ENCODE results near the gene TSPAN9. TPM values are rescaled to one million over a fixed set of nuclear protein-coding genes. Genes with fewer than 3 reads are reported as not detected.

The TSPAN9 gene
- total RNA-seq, 3 donors from 2014 or later = 0.68 to 1.4 (median 0.95) TPM

DNA sequence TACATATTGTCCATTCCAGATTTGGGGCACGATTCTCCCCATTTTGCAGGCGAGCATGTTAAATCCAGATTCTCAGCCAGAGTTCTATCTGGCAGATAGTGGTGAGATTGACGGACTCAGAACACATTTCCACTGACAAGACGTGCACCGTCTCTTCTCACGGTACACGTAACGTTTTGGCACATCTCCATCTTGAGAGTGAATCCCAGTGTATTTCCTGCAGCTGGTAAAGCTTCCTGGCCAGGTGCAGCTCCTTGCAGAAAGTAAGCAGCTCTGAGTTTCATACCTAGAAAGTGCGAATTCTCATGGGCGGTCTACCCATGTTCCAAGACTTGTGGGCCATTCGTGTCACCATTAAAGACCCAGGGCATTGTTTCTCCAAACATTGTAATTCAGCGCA, 102.6 kb downstream of the TSPAN9 start:
- Mint-ChIP-seq H3K9me3 (no peaks in the 10 kb centered on the region), H3K4me3 (no peak overlapping the region), H3K36me3 (ENCODE audit: insufficient read depth) (no peaks in the 10 kb centered on the region), H3K27me3 (ENCODE audit: low read depth) (peaks cover 10% of the 10 kb centered on the region), H3K4me1 (ENCODE audit: low read depth) (no peaks in the 10 kb centered on the region)
- ATAC-seq (no peak), DNase-seq (no peak)

DNA sequence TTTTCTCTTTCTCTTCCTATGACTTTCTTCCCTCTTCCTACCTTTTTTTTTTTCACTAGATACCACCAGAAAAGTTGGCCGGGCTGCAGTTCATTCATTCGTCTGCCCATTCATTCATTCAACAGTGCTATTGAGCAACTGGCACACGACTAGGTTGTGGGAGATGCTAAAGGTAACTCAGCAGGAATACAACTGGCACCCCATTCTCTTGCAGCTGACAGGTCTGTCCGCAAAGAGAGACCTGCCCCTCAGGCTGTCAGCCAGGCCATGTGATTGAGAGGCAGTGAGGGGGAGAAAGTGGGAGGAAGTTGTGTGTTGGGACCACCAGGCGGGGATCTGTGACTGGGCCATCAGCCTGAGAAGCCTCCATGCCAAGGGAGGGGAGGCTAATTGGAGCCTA, 105.2 kb downstream of the TSPAN9 start:
- H3K4me1 Mint-ChIP-seq (ENCODE audit: low read depth) = no peaks in the 10 kb centered on the region
- peaks cover 10% of the 10 kb centered on the region for H3K27me3 Mint-ChIP-seq (ENCODE audit: low read depth)
- DNase-seq (no peak), ATAC-seq (no peak)
- no peak overlapping the region for H3K4me3 Mint-ChIP-seq
- no peaks in the 10 kb centered on the region for H3K36me3 Mint-ChIP-seq (ENCODE audit: insufficient read depth)
- no peaks in the 10 kb centered on the region for H3K9me3 Mint-ChIP-seq

DNA sequence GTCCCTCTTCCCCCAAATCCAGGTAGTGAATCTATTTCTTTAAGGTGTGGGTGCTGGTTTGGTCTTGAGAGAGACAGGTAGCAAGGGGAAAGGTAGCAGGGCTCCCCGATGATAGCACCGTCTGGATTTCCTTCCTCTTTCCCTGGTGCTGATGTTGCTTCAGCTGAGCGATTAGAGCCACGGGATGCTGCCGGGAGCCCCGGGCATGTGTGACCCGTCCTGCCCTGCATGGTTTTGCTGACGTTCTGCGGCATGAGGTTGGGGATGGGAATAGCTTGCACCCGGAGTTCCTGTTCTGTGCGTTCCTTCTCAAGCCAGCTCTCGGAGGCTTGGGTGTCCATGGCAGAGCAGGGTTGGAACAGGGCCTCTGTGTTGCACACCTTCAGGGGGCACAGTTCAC, 107.3 kb downstream of the TSPAN9 start:
- H3K9me3 Mint-ChIP-seq = no peaks in the 10 kb centered on the region
- DNase-seq = no peak
- ATAC-seq = no peak

DNA sequence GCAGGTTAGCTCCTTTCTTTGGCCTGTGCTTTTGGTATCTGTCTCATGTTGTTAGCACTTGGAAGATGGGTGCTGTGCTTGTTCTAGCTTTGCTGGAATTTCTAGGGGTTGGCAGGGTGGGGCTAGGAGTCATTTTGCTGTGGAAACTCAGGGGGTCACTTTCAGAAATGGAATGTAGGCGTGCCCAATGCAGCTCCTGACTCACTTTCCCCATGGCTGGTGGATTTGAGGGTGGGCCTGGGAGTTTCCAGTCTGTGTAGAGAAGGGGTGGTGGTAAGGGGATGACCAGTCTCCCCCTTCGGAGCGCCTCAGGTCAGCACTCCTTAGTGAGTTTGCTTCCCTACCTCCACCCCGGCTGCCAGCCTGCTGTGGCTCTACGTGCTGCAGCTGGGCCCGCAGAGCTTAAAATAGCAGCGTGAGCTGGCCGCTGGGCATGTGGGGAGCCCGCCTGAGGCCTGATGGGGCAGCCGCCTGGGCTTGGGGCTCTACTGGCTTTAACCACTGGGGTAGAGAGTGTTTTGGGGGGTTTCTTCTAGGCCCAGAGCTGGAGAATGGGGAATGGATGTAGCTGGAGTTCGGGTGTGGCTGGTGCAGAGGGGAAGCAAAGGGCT, 108.2 kb downstream of the TSPAN9 start:
- Mint-ChIP-seq H3K36me3 (ENCODE audit: insufficient read depth) (no peaks in the 10 kb centered on the region), H3K4me1 (ENCODE audit: low read depth) (no peaks in the 10 kb centered on the region), H3K27me3 (ENCODE audit: low read depth) (peaks cover 6% of the 10 kb centered on the region), H3K9me3 (no peaks in the 10 kb centered on the region), H3K4me3 (no peak overlapping the region)
- DNase-seq (no peak), ATAC-seq (no peak)

More for the DNA sequence above, 107.3 kb downstream of the TSPAN9 start:
- H3K4me3 Mint-ChIP-seq = no peak overlapping the region
- peaks cover 4% of the 10 kb centered on the region for H3K27me3 Mint-ChIP-seq (ENCODE audit: low read depth)
- H3K4me1 Mint-ChIP-seq (ENCODE audit: low read depth) = no peaks in the 10 kb centered on the region
- H3K36me3 Mint-ChIP-seq (ENCODE audit: insufficient read depth) = no peaks in the 10 kb centered on the region

DNA sequence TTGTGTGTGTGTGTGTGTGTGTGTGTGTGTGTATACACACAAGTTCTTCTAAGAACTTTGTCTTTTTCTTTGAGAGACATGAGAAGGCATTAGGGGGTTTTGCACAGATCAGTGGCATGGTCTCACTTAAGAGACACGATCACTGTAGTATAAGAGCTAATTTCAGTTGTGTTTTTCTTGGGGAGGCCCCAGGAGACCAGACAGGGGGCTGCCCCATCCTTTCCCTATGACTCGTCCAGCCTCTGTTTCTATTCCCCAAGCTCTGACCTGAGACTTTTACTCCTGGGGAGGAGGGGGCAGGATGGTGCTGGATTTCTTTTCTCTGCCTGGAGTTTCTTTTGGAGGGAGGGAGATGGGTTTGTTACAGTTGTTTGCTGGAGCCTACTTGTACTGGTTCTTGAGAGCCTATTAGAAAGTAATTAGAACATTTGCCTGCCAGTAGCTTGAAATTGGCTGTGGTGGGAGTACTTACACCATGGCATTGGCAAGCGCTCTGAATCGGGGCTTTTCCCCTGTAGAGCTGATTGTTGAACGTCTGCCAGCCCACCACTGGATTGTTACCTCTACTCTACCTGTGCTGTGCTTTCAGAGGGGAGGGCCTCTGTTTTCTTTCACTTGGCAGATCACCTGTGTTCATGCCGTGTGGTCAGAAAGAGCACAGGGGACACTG, 109.5 kb downstream of the TSPAN9 start:
- Mint-ChIP-seq H3K4me3 (no peak overlapping the region), H3K27me3 (ENCODE audit: low read depth) (peaks cover 6% of the 10 kb centered on the region), H3K36me3 (ENCODE audit: insufficient read depth) (no peaks in the 10 kb centered on the region), H3K9me3 (no peaks in the 10 kb centered on the region), H3K4me1 (ENCODE audit: low read depth) (no peaks in the 10 kb centered on the region)
- DNase-seq = no peak
- no peak for ATAC-seq

DNA sequence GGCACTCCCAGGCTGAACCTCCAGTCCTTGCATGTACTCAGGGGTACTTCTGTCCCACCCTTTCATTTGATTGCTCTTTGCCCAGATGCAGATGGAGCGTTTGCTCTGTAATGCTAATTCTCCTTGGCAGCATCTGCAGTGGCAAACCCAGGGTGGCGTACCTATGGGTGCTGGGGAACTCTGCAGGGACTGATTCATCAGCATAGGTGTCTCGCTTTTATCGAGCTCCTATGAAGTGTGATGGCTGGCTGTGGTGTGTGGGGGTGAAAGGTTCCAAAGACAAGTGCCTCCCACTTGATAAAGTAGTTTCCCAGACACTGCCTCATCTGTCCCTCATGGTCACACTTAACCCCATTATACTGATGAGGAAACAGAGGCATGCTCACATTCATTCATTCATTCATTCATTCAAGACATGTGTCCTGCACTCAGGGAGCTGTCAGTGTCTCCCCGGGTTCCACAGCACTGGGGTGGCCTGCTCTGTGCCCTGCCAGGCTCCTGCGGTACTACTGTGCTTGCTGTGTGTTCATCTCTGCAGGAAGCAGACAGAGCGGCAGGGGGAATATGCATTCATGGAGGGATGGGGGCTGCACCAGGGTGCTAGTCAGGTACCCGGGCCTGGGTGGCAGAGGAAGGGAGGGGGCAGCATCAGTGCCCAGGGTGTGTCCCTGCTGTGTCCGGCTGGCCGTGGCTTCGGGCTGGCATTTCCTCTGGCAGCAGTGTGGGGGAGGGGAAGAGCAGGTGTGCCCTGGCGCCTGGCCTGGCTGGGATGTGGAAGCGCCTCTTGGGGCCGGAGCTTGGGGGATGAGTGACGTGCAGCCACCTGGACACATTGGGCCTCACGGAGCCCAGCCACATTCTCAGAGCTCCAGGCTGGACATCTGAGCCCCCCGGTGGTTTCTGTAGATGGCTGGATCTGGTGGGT, 110.9 kb downstream of the TSPAN9 start:
- peaks cover 4% of the 10 kb centered on the region for H3K27me3 Mint-ChIP-seq (ENCODE audit: low read depth)

DNA sequence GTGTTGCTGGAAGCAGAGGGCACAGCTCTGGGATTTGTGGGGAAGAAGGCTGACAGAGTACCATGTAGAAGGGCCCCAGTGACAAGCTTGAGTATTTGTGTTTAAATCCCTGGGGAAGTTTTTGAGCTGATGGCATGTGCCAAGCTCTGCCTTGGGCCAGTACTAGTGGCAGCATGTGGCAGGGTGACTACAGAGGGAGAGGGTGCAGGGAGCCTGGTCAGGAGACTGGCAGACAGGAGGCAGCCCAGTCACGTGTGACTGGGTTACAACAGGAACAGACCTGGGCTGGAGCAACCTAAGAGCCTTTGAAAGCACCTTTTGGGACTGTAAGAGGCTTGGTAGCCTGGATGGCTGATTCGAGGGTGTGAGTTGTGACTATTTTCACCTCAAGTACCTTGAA, 112.1 kb downstream of the TSPAN9 start:
- DNase-seq (no peak), ATAC-seq (no peak)
- Mint-ChIP-seq H3K9me3 (no peaks in the 10 kb centered on the region), H3K27me3 (ENCODE audit: low read depth) (peaks cover 4% of the 10 kb centered on the region), H3K4me1 (ENCODE audit: low read depth) (no peaks in the 10 kb centered on the region), H3K36me3 (ENCODE audit: insufficient read depth) (no peaks in the 10 kb centered on the region), H3K4me3 (no peak overlapping the region)

More for the DNA sequence above, 110.9 kb downstream of the TSPAN9 start:
- Mint-ChIP-seq H3K9me3 (no peaks in the 10 kb centered on the region), H3K36me3 (ENCODE audit: insufficient read depth) (no peaks in the 10 kb centered on the region), H3K4me3 (no peak overlapping the region), H3K4me1 (ENCODE audit: low read depth) (no peaks in the 10 kb centered on the region)
- no peak for DNase-seq
- no peak for ATAC-seq

DNA sequence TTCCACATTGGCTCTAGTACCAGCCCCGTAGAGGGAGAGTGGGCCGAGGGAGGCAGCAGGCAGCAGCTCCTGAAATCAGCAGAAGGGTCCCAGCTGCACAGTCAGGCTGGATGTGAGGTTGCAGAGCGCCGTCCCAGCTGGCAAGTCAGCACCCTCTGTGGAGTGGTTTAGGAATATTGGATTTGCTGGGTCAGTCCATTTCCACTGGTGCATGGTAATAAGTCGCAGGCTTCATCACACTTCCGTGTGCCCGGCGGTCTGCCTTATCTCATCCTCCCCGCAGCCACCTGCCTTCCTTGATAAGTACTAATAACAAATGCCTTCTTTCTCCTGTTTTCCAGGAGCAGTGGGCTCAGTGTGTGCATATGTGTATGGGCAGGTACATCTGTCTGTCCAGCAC, 112.9 kb downstream of the TSPAN9 start:
- ATAC-seq (no peak), DNase-seq (no peak)
- H3K4me3 Mint-ChIP-seq = no peak overlapping the region
- no peaks in the 10 kb centered on the region for H3K9me3 Mint-ChIP-seq
- H3K4me1 Mint-ChIP-seq (ENCODE audit: low read depth) = no peaks in the 10 kb centered on the region
- H3K36me3 Mint-ChIP-seq (ENCODE audit: insufficient read depth) = no peaks in the 10 kb centered on the region
- H3K27me3 Mint-ChIP-seq (ENCODE audit: low read depth) = peaks cover 4% of the 10 kb centered on the region

DNA sequence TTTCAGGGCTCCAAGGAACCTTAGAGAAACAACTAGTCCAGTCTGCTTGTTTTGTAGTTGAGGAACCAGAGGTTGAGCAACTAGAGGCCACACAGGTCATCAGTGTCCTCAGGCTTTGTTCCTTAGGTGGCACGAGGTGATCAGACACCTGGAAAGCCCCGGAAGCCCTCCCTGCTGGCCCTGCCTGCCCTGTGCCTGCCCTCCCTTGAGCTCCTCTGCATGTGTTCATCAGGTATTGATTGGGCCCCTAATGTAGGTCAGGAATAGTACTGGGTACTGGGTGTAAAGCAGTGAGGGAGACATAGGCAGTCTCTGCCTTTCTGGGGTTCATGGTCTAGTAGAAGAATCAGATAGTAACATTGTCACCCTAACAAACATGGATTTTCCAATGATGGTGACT, 114.3 kb downstream of the TSPAN9 start:
- Mint-ChIP-seq H3K27me3 (ENCODE audit: low read depth) (peaks cover 11% of the 10 kb centered on the region), H3K4me3 (no peak overlapping the region), H3K9me3 (no peaks in the 10 kb centered on the region), H3K36me3 (ENCODE audit: insufficient read depth) (no peaks in the 10 kb centered on the region), H3K4me1 (ENCODE audit: low read depth) (no peaks in the 10 kb centered on the region)
- no peak for ATAC-seq
- DNase-seq = no peak

DNA sequence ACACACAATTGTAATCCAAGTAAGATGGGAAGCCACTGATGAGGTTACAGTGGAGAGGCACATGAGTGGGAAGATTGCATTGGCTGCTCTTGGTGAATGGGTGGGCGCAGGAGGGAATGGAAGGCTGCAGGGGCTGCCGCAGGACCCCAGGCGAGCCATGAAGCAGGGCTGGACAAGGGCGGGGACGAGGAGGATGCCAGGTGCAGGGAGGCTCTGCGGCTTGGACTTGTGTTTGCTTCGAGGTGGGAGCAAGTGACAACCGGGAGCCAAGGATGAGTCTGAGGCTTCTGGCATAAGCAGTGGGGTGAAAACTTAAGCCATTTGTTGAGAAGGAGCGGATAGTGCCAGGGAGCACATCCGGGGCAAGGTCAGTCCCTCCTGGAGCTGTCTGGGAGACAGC, 115.0 kb downstream of the TSPAN9 start:
- Mint-ChIP-seq H3K4me3 (no peak overlapping the region), H3K4me1 (ENCODE audit: low read depth) (no peaks in the 10 kb centered on the region), H3K27me3 (ENCODE audit: low read depth) (peaks cover 19% of the 10 kb centered on the region), H3K9me3 (no peaks in the 10 kb centered on the region), H3K36me3 (ENCODE audit: insufficient read depth) (no peaks in the 10 kb centered on the region)
- DNase-seq (no peak), ATAC-seq (no peak)

DNA sequence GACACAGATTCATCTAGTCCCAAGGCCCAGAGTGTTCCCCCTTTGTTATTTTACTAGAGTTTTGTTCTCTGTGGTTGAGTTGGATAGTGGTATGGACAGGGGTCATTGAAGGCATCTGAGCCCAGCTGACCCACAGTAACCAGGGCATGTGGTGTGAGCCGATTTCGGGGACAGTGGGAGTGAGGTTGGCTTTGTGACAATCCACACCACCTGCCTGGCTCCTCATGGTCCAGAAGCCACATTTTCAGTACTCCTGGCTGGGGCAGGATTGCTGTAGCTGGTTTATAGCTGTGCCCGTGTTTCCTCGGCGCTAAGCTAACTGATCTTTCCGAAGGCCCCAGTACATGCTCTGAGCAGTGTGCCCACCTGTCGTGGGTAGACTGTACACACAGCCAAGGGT, 116.0 kb downstream of the TSPAN9 start:
- no peak overlapping the region for H3K4me3 Mint-ChIP-seq
- H3K9me3 Mint-ChIP-seq = no peaks in the 10 kb centered on the region
- no peaks in the 10 kb centered on the region for H3K4me1 Mint-ChIP-seq (ENCODE audit: low read depth)
- no peaks in the 10 kb centered on the region for H3K36me3 Mint-ChIP-seq (ENCODE audit: insufficient read depth)
- DNase-seq (no peak), ATAC-seq (no peak)
- peaks cover 22% of the 10 kb centered on the region for H3K27me3 Mint-ChIP-seq (ENCODE audit: low read depth)

DNA sequence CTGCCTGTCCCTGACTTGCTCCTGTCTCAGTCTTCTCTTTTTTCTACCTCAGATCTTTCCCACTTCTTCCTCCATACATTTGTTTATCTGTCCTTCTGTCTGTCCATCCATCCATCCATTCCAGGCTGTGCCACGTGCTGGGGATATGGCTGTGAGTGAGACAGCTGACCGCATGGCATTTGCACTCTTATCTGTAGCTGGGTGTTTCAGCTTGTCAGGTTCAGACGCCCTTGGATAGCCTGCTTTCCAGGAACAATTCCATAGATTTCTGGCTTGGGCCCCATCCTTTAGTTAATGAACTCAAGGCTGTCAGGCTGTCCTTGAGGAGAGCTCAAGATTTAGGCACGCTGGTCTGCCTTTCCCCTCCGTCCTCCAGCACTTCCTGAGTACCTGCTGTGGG, 116.6 kb downstream of the TSPAN9 start:
- H3K27me3 Mint-ChIP-seq (ENCODE audit: low read depth) = peaks cover 20% of the 10 kb centered on the region
- DNase-seq (no peak), ATAC-seq (no peak)
- H3K9me3 Mint-ChIP-seq = no peaks in the 10 kb centered on the region
- no peak overlapping the region for H3K4me3 Mint-ChIP-seq
- H3K4me1 Mint-ChIP-seq (ENCODE audit: low read depth) = no peaks in the 10 kb centered on the region
- H3K36me3 Mint-ChIP-seq (ENCODE audit: insufficient read depth) = no peaks in the 10 kb centered on the region

DNA sequence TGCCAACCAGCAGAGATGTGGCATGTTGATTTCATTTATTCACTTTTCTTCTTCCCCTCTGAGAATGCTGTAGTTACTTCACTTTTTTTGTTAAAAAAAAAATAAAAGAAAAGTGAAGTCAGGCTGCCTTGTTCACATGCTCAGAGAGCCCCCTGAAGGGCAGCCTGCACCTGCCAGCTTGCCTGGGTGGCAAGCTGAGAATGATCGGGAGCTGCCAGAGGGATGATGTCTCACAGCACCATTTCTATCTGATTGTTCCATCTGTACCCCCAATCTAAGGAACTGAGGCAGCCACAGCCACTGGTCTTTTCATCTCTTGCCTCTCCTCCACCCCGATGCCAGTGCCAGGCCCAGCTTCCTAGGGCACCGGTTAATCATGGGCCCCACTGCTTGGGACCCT, 118.2 kb downstream of the TSPAN9 start:
- H3K27me3 Mint-ChIP-seq (ENCODE audit: low read depth) = peaks cover 30% of the 10 kb centered on the region
- no peak for DNase-seq
- no peaks in the 10 kb centered on the region for H3K36me3 Mint-ChIP-seq (ENCODE audit: insufficient read depth)
- H3K9me3 Mint-ChIP-seq = no peaks in the 10 kb centered on the region
- no peak overlapping the region for H3K4me3 Mint-ChIP-seq
- ATAC-seq = no peak
- H3K4me1 Mint-ChIP-seq (ENCODE audit: low read depth) = peaks cover 5% of the 10 kb centered on the region

DNA sequence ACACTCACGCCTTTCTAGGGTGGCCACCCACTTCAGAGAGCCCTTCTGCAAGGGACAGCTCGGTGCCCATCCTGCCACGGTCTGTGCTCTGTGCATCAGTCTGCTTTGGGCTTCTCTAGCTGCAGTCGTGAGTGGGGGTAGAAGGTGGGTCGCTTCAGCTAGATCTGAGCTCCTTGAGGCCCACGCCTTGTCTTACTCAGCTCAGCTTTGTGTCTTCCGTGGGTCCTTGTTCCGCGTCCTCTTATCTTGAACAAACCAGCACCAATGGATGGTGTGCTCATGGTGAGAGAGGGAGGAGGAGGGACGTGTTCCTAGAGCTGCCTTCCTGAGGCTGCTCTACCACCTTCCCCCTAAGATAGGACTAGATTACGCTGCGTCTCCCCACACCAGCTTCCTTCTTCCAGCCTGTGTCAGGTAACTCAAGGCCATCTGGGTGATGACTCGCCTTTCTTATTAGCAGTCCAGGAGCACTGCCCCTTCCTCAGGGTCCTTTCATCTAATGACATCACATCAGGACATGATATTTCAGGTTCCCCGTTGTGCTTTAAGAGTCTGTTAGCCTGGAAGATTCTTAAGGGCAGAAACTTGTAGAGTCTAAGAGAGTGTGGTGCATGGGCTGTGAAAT, 118.8 kb downstream of the TSPAN9 start:
- no peak overlapping the region for H3K4me3 Mint-ChIP-seq
- DNase-seq (no peak), ATAC-seq (no peak)
- H3K4me1 Mint-ChIP-seq (ENCODE audit: low read depth) = peaks cover 5% of the 10 kb centered on the region
- H3K9me3 Mint-ChIP-seq = no peaks in the 10 kb centered on the region
- no peaks in the 10 kb centered on the region for H3K36me3 Mint-ChIP-seq (ENCODE audit: insufficient read depth)
- peaks cover 31% of the 10 kb centered on the region for H3K27me3 Mint-ChIP-seq (ENCODE audit: low read depth)

Data from activated T-cell treated with anti-CD3 and anti-CD28 coated beads, Interleukin-2, amount 50 U/mL, for 4 hours (primary cell).